Stimulated activated CD8-positive, alpha-beta memory T cell treated with anti-CD3 and anti-CD28 coated beads, Interleukin-7, amount 100 ng/mL, for 24 hours (primary cell): ENCODE measurements around the gene CBY1.
A peak's percentile ranks its signal among the peaks of the same experiment; 100 is the strongest.

Experiments
- DNase-seq: peaks from one replicate; pipeline ENCODE4 v3.0.0-alpha.2; 2020; ENCODE audit warnings: low read depth

Gene CBY1

GRCh38 chr22:38649841-38650522 is 6.5 kb upstream of the CBY1 start:
- no peak for DNase-seq

- DNase-seq: no peak
Measured at GRCh38 chr22:38652859-38653258, 3.6 kb upstream of the CBY1 start.

DNA sequence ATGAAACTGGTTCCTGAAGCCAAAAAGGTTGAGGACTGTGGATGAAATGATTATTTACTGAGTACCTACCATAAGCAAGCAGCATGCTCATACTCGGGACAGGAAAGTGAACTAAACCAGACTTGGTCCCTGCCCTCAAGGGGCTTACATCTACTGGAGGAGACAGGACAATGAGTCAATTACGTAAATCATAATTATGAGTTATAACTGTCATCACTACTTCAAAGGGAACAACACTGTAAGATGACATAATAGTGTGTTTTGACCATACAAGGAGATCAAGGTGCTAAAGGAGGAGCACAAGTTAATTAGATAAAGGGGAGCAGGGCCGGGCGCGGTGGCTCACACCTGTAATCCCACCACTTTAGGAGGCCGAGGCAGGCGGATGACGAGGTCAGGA is 2.7 kb upstream of the CBY1 start:
- DNase-seq: no peak

- DNase-seq: no peak
Measured at GRCh38 chr22:38655519-38656255, 751 bp upstream of the CBY1 start.

- DNase-seq: peak; percentile 7
Measured at GRCh38 chr22:38657045-38657909, 839 bp downstream of the CBY1 start.

DNA sequence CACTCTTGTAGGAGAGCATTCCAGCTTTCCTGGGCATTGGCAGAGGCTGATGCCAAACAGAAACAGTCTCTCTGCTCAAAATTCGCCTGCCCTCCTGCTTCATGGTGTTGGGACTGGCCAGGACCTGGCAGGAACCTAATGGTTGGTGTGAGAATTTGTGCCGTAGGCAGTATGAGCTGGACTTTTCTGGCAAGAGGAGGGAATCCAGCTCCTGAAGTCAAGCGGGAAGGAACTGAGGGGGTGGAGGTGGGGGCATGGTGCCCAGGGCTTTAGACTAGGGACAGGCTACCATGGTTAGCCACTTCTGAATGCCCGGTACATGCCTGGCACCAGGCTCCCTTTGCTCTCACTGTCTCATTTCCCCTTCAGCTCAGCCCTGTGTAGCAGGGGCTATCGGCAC is 18.4 kb downstream of the CBY1 start:
- DNase-seq: no peak

GRCh38 chr22:38675833-38676232 is 19.4 kb downstream of the CBY1 start:
- no peak for DNase-seq

GRCh38 chr22:38681582-38682335 is 25.3 kb downstream of the CBY1 start, which contains the start of gene TOMM22:
Gene TOMM22 (plus strand): TSS chr22:38681957. CDS start chr22:38681979, 22 bp downstream.
- DNase-seq: peak; percentile 70

DNA sequence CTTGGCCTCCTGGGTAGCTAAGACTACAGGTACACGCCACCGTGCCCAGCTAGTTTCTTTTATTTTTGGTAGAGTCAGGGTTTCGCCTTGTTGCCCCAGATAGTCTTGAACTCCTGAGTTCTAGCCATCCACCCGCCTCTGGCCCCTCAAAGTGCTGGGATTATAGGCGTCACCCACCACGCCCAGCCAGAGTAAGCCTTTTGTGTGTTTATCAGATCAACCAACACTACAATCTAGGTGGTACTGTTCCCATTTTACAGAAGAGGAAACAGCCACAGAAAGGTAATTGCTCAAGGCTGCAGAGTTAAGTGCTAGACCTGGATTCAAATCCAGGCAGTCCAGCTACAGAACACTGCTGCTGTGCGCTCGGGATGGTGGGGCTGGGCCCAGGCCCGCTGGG is 28.5 kb downstream of the CBY1 start:
- no peak for DNase-seq

GRCh38 chr22:38685761-38686160 is 29.3 kb downstream of the CBY1 start:
- no peak for DNase-seq

GRCh38 chr22:38689651-38690050 is 33.2 kb downstream of the CBY1 start:
- DNase-seq: no peak

GRCh38 chr22:38694049-38694448 is 37.6 kb downstream of the CBY1 start:
- DNase-seq: no peak

DNA sequence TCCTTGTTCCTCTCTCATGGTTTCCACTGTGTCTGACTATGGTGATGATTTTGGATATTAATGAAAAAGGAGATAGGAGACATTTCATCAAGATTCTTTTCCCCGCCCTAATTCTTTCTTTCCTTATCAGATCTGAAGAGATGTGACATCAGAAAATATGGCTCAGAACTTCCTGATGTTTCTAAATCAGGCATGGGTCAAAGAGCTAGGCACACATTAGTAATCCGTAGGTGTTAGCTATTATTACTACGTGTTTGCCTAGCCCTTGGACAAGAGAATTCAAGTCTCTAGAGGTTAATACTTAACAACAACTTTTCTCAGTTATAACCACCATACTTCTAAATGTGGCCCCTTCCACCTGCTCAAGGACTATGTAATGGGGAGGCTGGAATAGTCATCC is 38.5 kb downstream of the CBY1 start:
- DNase-seq: no peak

DNA sequence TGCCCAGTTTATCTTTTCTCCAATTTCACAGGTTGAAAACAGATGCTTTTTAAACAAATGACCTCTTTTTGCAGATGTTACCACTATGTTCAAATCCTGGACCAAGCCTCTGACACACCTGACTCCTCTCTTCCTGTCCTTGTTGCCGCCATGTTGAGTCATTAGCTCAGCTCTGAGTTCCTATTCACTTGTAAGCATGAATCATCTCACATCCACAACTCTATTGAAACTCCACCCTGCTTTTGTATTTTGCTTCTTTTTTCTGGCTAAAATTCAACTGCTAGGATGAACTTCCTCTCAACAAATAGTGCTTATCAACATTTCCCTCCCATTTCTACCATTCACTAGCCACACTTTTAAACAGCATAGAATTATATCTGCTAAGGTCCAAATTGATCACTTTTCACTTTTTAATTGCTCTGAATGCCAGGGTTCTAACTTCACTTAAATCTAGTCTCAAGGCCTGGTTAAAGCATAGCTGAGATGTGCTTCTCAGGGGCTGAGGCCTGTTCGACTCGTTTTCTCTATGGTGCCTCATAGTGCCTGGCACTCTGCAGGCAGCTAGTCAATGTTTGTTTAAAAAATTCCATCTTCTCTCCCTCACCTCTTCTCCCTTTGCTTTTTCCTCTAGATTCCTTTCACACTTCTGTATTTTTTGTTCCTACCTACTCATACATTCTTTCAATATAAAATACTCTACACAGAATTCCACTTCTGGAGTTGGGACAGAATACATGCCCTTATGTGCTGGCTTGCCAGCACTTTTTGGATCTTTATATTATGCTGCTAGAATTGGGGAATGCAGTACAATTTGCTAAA is 40.4 kb downstream of the CBY1 start:
- no peak for DNase-seq

DNA sequence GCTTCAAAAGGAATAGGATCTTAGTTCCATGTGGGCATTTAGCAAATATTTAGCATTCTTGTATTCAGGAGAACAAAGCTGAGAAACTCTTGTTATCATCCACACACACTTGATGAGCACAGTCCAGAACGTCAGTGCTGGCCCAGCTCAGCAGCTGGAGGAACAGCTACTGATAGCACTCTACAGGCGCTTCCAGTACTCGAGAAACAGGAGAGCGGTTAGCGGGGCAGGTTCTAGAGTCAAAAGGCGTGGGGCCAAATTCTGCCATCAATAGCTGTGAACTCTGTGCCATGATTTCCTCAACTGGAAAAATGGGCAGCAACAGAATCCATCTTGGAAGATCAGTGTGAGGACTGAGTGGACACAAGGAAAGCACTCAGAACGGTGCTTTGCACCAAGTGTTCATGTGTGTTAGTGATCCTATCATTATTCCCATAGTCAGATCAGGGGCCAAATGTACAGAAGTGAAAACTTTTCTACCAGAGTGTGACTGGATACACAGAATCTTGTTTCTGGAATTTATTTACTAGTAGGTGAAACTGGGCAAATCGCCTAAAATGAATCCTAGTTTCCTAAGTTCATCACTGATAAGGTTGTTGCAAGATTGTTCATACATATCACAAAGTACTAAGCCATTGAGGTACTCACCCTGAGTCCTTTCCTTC is 41.1 kb downstream of the CBY1 start:
- DNase-seq: no peak

DNA sequence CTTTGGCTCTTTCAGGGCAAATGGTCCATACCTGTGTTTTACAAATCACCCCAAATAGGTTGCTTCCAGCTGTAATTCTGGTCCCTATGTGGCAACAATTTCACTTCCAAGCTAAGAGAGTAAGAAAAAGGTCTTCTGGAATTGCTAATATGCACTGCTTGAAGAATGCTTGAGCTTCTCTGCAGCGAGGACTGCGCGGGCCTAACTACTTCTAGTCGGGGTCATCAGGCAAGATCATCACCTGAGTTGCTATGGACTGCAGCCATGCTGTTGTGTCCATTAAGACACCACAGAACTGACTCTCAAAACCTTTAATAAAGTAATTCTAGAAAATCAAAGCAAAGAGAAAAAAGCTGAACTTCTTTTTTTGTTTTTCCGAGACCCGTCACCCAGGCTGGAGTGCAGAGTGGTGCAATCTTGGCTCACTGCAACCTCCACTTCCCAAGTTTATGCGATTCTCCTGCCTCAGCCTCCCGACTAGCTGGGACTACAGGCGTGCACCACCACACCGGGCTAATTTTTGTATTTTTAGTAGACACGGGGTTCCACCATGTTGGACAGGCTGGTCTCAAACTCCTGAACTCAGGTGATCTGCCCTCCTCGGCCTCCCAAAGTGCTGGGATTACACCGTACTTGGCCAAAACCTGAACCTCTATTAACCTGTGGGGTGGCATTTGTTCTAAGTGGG is 42.1 kb downstream of the CBY1 start:
- no peak for DNase-seq

DNA sequence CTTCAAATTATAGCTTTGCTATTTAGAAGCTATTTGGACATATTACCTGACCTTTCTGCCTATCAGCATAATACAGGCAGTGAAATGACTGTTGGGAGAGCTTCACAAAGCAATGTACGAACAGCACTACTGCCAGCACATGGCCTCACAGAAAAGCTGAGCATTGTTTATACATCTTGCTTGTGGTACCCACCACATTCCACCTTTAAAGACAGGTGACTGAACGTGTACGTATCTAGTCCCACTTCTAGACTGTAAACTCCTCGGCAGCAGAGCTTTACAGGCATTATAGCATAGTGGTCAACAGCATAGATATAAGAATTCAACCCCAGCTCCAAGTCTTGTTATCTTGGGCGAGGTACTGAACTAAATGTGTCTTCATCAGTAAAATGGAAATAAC is 42.7 kb downstream of the CBY1 start:
- DNase-seq: no peak

- DNase-seq: no peak
Measured at GRCh38 chr22:38699784-38700183, 43.3 kb downstream of the CBY1 start.

DNA sequence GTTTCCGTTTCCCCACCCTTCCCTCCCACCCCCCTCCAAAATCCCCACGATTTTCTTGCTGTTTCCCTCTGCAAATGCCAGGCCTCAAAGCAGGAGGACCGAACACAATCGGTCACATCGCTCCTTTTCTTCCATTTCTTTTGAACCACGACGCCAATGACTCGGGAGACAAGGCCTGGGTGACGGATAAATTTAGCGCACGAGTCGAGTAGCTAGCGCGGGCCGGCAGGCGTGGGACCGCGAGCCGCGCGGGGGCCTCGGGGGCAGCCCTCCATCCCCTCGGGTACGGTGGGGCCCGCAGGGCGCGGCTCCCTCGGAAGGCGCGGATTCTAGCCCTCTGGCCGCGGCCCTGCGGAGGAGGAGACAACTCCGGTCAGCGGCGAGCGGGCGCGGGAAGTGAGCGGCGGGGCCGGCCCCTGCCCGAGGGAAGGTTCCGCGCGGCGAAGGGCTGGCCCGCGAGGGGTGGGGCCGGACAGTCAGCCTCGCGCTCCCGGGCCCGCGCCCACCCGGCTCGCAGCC is 43.9 kb downstream of the CBY1 start:
- DNase-seq: no peak
